AG09309 (cell line): ENCODE data around the gene GPR39.

Experiments used
- DNase-seq: peaks from one replicate; pipeline ENCODE4 v3.0.0-alpha.2; 2010; ENCODE audit warnings: low read depth
- H3K4me3 ChIP-seq: 2 replicates; pipeline ENCODE4 v1.5.1; 2011; ENCODE audit warnings: mild to moderate bottlenecking, low read depth, low read length, moderate library complexity; ENCODE audit not compliant: control insufficient read depth
- TF ChIP-seq, protein P1 (sequence below): IDR thresholded peaks from 2 replicates; pipeline ENCODE4 v1.5.1; 2011; ENCODE audit warnings: mild to moderate bottlenecking, low read depth, low read length, inconsistent platforms; ENCODE audit not compliant: insufficient read depth, control insufficient read depth; ENCODE audit errors: missing control alignments

Gene GPR39

DNA sequence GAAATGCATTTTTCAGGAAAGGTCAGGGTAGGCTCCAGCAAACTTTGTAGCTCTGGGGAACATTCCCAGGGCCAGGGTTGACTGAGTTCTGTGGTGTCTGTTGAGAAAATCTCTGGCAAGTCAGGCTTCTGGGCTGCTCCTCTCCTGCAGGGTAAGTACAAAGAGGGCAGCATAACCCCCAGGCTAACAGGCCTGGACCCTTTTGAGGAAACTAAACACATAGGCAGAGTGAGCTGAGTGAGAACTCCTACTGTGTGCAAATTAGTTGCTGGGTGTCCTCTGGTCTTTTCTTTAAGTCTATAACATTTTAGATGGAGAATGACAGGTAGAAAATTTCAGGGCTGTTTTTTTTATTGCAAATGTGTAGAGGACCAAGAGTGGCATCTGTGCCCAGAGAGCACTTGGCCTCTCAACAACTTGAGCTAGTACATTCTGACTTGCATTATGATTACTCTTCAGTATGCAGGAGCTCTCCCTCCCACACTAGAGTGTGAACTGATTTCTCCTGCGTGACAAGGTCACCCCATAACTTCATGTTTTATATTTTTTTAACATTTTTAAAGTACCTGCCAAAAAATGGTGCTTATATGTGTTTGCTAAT is 49.9 kb downstream of the GPR39 start:
- TF ChIP-seq, protein P1, sequence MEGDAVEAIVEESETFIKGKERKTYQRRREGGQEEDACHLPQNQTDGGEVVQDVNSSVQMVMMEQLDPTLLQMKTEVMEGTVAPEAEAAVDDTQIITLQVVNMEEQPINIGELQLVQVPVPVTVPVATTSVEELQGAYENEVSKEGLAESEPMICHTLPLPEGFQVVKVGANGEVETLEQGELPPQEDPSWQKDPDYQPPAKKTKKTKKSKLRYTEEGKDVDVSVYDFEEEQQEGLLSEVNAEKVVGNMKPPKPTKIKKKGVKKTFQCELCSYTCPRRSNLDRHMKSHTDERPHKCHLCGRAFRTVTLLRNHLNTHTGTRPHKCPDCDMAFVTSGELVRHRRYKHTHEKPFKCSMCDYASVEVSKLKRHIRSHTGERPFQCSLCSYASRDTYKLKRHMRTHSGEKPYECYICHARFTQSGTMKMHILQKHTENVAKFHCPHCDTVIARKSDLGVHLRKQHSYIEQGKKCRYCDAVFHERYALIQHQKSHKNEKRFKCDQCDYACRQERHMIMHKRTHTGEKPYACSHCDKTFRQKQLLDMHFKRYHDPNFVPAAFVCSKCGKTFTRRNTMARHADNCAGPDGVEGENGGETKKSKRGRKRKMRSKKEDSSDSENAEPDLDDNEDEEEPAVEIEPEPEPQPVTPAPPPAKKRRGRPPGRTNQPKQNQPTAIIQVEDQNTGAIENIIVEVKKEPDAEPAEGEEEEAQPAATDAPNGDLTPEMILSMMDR: no peak
- no peak overlapping the region for H3K4me3 ChIP-seq
- no peak for DNase-seq

DNA sequence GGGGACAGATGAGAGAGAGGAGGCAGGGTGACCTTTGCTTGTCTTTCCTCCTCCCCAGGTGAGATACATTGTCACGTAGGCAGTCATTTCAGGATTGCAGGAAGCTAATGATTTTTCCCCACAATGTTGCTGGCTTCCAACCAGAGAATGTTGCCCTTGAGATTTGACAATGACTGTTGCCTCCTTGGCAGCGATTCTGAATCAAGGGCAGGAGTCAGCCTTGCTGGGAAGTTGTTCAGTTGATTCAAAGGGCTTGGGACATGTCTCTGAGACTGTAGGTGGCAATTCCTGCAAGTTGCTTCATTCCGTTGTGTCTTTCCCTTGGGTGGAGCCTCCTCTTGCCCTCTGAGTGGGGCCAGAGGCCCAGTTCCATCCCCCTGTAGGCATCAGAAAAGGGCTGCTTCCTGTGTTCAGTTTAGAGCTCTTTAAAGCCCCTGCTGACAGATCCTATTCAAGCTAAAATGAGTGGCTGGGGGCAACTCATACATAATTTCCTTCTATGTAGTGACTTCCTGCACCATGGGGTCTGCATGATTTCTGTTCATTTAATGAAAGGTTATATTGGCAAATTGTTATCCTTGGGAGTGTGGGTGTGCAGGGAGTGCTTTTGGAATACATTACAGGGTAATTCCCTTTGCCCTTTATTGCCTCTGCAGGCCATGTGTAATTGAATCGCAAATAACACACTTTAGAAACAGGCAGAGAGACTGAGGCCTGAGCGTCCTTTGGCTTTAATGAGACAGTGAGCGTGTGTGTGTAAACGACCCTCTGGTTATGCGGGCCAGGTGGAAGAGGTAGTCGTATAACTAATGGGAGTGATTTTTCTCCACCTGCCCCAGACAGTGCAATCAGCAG is 52.4 kb downstream of the GPR39 start:
- no peak overlapping the region for H3K4me3 ChIP-seq
- DNase-seq: no peak
- TF ChIP-seq, protein P1: no peak

DNA sequence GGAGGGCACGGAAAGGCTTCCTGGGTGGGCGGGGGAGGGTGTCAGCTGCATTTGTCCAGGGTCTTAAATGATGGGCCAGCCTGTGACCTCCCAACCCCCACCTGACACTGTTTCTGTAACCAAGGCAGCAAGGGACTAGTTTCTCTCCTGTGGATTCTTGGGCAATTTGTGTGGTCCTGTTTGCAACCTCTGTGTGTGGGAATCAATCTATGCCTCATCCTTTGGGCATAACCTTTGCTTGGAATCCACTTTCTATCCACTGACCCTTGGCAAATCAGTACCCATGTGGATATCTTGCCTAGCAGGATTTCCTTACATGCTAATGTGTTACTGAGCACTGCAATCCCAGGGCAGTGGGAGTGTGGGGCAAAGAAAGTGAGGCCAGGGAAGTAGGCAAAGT is 54.1 kb downstream of the GPR39 start:
- no peak overlapping the region for H3K4me3 ChIP-seq
- TF ChIP-seq, protein P1: no peak
- no peak for DNase-seq

DNA sequence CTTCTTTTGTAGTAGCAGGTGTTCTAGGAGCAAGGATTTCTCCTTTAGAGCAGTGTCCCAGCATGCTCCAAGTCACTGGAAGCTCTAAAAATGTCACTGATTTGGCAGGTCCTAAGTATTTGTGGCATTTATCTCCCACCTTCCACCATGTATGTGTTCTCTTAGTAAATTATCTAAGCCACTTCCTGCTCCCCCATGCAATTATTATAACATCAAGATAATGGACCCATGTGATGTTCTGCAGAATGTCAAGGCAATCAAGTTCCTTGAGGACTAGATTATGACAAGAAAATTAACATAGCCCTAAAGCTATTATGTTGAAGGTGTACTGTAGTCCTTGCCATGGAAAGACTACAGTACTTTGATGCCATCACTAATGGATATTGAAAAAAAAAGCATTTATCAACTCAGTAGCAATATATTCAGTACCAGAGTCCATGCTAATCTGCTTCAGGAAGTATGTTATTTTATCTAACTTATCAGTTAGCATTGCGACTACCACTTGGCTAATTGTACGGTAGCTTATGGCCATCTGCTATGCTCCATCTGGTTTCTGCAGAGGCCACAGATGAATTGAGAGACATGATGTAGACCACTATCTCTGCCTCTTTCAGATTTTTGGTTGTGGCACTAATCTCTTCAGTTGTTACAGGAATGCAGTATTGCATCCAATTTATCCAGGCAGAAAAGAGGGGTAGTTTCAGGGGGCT is 56.7 kb downstream of the GPR39 start:
- TF ChIP-seq, protein P1: no peak
- DNase-seq: no peak
- no peak overlapping the region for H3K4me3 ChIP-seq

DNA sequence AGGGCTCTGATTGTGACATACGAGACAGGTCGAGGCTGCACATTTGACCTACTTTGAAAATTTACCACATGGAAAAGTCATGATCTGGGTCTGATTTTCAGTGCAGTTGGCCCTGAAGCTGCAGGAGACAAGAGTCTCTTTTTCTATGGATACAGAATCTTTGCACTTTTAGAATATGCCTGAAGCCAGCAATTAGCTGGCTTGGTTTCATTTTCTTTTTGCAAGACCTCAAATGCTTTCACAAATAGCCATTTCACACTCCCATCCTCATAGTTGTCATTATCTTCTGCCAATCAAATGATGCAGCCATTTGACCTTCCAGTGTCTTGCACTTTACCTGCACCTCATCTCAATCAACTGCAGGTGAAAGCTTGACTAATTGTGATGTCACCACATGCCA is 59.0 kb downstream of the GPR39 start:
- no peak for DNase-seq

DNA sequence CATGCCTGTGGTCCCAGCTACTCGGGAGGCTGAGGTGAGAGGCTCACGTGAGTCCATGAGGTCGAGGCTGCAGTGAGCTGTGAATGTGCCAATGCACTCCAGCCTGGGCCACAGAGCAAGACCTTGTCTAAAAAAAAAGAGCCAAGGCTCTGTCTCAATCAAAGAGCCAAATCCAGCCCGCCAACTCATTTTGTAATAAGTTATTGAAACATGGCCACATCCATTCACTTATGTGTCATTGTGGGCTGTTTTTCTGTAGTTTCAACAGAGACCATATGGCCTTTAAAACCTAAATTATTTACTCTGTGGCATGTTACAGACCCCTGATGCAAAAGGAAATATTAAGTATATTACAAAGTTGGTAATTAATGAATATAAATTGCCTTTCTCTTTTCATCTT is 60.8 kb downstream of the GPR39 start:
- no peak overlapping the region for H3K4me3 ChIP-seq
- no peak for DNase-seq
- TF ChIP-seq, protein P1: no peak

More for the DNA sequence above, 59.0 kb downstream of the GPR39 start:
- H3K4me3 ChIP-seq: no peak overlapping the region
- TF ChIP-seq, protein P1: no peak
